GM12875 (cell line): ENCODE results near the gene RAPGEF5.

Source experiments
- H3K4me3 ChIP-seq: one replicate; pipeline ENCODE4 v1.5.1; 2011; ENCODE audit warnings: low read depth, low read length, control low read depth
- TF ChIP-seq, protein P1 (sequence below): IDR thresholded peaks from 2 replicates; pipeline ENCODE4 v1.5.1; 2011; ENCODE audit warnings: low read depth, mild to moderate bottlenecking, control low read depth, inconsistent platforms, low read length, moderate library complexity, borderline replicate concordance; ENCODE audit not compliant: insufficient read depth

The RAPGEF5 gene

DNA sequence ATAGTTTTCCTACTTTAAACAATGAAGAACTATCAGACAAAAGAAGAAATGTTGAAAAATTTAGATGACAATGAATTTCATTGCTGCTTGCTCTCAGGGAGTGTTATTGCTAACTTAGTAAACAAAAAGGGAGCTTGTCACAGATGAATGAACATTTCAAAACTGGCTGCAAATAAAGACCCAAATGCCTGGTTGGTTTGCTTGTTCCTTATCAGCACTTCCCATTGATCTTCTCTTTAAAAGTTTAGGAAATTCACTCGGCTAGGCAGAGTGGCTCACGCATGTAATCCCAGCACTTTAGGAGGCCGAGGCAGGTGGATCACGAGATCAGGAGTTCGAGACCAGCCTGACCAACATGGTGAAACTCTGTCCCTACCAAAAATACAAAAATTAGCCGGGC, 167.2 kb downstream of the RAPGEF5 start:
- TF ChIP-seq, protein P1, sequence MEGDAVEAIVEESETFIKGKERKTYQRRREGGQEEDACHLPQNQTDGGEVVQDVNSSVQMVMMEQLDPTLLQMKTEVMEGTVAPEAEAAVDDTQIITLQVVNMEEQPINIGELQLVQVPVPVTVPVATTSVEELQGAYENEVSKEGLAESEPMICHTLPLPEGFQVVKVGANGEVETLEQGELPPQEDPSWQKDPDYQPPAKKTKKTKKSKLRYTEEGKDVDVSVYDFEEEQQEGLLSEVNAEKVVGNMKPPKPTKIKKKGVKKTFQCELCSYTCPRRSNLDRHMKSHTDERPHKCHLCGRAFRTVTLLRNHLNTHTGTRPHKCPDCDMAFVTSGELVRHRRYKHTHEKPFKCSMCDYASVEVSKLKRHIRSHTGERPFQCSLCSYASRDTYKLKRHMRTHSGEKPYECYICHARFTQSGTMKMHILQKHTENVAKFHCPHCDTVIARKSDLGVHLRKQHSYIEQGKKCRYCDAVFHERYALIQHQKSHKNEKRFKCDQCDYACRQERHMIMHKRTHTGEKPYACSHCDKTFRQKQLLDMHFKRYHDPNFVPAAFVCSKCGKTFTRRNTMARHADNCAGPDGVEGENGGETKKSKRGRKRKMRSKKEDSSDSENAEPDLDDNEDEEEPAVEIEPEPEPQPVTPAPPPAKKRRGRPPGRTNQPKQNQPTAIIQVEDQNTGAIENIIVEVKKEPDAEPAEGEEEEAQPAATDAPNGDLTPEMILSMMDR = no peak
- no peak overlapping the region for H3K4me3 ChIP-seq

DNA sequence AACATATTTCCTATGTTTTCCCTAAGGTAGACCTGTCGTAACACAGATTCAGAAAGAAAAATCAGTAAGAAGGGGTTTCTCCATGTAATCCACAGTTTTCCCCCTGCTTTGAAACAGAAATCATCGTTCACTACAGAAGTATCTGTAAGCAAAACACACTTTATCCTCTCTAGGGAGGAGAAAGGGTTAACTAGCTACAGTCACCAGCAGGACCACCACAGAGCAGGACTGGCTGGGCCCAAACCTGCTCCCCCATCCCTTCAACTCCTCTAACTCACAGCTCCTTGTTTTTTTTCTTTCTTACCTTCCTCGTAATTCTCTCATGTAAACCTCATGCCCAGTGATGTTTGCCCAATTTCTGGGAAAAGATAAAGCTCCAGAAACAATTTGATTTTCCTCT, 167.7 kb downstream of the RAPGEF5 start:
- no peak overlapping the region for H3K4me3 ChIP-seq
- TF ChIP-seq, protein P1 = no peak

DNA sequence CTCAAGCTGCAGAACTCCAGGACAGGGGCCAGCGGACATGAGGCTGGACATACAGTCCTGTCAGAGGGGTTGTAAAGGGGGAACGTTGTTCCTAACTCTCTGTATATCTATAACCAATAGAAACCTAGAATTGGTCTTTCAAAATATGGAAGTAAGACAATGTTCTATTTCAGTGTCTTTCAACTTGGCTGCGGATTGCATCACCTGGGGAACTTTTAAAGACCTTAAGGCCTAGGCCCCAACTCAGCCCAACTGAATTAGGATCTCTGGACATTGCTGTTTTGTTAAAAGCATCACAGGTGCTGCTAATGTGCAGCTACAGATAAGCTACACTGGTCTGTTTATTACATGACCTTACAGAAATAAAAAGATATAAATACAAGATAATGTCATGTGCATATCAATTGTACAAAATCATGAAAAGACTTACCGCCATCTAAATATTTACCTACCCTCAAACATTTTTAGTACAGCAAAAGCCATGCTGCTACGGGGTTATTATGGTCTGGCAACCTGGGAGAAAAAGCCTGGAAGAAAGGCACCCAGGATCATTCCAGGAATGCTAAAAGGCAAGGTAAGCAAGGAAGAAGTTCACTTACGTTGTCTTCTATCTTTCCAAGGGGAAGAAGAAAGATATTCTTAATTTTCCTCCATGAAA, 169.1 kb downstream of the RAPGEF5 start:
- no peak overlapping the region for H3K4me3 ChIP-seq
- TF ChIP-seq, protein P1 = no peak

DNA sequence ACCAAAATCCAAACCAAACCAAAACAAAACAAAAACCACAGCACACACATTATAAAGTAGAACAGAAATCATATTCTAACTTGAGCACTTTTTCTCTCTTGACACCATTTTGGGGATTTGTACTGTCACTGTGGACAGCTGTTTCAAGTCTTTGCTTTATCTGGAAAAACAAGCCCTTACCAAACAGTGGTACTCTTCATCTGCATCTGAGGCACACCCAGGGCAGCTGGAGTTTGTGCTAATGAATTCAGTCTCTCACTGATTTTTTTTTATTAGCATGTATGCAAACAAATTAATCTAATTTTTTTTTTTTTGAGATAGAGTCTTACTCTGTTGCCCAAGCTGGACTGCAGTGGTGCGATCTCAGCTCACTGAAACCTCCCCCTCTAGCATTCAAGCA, 171.4 kb downstream of the RAPGEF5 start:
- TF ChIP-seq, protein P1 = no peak

DNA sequence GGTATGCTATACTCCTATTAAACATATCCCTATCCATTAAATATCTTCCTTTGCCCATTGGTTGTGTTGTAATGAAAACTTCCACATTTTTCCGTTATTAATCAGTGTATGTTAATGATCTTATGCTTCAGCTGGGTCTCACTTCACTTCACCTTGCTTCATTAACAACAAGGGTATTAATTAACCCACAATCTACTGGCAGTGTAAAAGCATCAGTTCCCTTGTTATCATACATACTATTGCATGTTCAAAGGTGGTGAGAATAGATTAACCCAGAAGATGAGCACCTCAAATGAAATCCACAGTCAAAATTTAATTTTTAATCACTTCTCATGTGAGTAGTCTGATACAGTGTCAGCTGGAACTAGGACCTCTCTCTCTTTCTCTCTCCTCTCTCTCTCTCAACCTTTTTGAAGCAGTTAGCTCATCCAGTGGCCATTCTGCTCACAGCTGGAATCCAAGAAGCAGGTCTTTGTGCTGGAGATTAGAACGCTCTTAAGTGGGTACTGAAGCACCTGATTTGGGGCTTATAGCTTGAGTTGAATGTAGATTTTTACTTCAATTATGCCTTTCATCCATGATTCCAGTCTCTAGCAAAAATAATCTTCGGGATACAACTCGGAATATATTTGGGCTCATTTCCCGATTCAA, 172.3 kb downstream of the RAPGEF5 start:
- H3K4me3 ChIP-seq = no peak overlapping the region
- TF ChIP-seq, protein P1 = no peak

More for the DNA sequence above, 171.4 kb downstream of the RAPGEF5 start:
- no peak overlapping the region for H3K4me3 ChIP-seq

DNA sequence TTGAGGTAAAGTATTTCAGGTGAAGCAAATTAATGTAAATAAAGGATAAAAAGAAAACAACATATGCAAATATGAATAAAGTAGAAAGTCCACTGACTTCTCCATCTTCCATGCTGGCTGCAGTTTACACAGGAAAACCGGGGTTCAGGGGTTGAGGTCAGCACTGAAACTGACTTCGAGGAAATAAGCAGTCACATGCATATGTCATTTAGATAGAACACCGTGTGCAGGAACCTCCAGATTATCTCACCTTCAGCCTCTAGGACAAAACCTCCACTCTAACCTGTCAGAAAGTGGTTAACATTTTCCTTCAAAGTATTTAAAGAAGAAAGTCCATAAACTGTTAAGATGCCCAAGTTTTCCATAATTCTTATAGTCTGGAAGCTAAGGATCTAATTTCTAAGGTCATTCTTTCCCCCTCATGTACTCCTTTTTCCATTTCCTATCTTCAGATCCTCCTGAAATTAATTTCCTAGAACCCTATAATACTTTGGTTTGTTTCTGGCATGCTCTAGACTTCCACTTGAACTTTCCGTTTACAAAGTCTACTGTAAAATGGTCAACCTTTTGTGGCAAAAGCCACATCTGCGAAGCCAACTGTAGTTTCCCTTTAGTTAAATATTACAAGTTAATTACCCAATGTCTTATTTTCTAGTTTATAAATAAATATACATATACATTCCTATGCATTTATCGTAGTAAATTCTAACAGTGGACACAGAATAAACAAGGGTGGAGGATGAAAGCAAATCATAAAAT, 173.3 kb downstream of the RAPGEF5 start:
- H3K4me3 ChIP-seq = no peak overlapping the region
- TF ChIP-seq, protein P1 = no peak
